NCI-H1105 treated with DMSO at 0.1 percent for 48 hours (cell line): ENCODE data around the gene SLC25A1.
"Not testable (repeated sequence)": the region's sequence is repeated elsewhere in the genome, so short reads cannot be mapped to it uniquely, and the experiment has no call there.

Experiments
- DNase-seq: peaks from one replicate; lab custom pipeline; 2025; lab: John Stamatoyannopoulos, UW

The SLC25A1 gene

DNA sequence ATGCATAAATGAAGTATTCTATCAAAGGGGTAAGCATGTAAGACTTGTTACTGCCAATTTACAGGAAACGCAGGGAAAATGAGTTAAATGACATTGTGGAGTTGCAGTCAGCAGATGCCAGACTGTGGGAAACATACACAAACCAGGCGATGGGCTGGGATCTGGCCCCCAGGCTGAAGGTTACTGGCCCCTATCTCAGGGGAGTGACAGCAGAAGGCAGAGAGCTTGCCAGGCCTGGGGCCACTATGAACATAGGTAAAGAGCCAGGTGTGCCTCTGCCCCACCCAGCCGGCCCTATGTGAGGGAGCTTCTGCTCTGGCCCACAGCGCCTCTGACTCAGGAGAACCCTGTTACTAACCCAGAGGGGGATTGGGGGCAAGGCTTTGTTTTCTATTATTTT is 26.1 kb upstream of the SLC25A1 start:
- no peak for DNase-seq

DNA sequence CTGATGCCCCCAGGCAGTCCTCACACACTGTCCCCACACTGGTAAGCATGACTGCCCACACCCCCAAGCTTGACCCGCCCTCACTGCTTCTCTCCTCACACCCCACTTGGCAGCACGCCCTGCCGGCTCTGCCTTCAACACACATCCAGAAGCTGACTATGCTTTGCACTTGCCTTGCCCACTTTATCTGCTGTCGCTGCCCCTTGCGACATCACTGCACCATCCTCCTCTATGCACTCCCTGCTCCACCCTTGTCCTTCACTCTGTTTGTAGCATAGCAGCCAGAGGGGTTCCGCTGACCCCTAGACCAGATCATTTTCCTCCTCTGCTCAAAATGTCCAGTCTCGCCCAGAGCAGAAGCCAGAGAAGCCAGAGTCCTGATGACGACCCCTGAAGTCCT is 25.3 kb upstream of the SLC25A1 start:
- DNase-seq: no peak

DNA sequence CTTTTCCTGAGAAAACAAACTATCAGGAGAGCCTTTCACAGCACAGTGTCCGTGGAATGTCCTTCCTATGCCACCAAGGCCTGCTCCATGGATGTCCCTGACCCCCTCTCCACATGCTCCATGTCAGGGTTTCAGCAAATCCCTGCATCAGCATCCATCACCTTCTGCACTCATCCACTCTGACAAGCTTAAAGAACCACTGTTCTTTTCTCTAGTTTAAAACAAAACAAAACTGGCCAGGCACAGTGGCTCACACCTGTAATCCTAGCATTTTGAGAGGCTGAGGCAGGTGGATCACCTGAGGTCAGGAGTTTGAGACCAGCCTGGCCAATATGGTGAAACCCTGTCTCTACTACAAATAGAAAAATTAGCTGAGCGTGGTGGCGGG is 24.3 kb upstream of the SLC25A1 start:
- DNase-seq: not testable (repeated sequence)

DNA sequence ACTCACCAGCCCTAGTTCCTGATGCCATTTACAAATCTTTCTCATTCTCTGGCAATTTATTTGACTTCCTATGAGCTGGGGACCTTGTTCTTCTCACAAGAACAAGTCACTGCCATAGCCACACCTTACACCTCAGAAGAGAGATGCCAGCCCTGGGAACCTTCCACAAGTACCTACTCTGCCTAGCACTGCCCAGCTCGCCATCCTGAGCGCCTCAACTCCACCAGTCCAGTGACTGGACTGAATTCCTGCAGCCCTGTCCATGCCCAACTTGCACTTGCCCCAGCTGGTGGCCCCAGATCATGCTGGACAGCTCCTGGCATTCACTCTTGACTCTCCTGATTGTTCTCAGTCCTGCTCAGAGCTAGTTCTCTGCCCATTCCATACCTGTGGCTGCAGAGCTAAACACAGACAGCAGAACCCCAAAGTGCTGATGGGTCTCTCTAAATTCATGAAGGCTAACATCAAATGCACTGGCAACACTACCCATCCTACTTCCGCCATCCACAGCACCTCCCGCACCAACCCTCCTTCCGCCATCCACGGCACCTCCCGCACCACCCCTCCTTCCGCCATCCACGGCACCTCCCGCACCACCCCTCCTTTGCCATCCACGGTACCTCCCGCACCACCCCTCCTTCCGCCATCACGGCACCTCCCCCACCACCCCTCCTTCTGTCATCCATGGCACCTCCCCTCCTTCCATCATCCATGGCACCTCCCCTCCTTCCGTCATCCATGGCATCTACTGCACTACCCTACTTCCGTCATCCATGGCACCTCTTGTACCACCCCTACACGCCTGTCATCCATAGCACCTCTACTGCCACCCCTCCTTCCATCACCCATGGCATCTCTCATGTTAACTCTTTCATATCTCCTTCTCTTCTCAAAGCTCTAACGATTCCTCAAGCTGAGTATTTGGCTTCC is 23.6 kb upstream of the SLC25A1 start:
- no peak for DNase-seq

DNA sequence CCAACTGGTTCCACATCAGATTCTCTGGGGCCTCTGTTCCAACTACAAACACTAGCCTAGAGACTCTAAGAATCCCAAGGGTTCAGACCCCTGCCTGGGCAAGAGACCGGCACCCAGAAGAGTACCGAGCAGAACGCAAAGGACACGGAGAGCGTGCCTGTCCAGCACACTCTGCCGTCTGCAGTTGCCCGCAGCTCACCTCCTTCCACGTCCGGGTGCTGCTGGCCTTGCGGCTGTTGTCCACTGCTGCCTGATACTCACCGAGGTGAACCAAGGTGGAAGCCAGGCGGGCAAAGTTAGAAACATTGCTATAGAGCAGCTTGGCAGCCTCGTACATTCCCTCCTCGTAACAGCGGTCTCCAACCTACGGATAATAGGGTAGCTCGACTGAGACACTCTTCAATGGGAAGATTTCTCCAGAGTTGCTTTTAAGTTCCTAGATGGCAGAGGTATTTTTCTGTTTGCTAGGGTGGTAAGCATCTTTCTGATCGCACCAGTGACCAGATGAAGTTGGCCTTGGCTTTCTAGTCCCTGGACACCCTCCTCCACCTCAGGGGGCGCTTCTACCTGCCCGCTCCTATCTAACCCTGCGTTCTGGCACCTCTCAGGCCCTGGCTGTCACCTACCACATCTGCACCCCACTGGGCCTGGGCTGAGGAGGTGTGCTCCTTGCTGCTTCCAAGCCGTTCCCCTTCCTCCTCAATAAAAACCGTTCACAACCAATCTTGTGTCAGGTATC is 22.8 kb upstream of the SLC25A1 start:
- DNase-seq: no peak

DNA sequence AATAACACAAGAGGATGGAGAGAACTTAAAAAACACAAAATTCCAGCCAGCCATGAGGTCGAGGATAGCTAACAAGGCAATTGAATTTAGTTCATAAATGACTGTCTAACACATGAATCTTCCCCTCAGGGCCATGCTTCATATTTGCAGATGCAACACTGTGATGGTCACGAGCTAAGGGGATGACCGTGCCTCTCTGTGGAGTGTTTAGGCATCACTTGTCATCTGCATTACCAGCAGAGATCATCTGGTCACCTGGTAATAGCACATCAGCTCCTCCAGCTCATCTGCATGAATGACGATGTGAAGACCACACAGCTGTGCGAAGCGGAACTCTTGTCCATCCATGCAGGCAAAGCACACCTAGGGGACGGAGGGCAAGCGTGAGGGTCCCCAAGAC is 20.9 kb upstream of the SLC25A1 start:
- no peak for DNase-seq

DNA sequence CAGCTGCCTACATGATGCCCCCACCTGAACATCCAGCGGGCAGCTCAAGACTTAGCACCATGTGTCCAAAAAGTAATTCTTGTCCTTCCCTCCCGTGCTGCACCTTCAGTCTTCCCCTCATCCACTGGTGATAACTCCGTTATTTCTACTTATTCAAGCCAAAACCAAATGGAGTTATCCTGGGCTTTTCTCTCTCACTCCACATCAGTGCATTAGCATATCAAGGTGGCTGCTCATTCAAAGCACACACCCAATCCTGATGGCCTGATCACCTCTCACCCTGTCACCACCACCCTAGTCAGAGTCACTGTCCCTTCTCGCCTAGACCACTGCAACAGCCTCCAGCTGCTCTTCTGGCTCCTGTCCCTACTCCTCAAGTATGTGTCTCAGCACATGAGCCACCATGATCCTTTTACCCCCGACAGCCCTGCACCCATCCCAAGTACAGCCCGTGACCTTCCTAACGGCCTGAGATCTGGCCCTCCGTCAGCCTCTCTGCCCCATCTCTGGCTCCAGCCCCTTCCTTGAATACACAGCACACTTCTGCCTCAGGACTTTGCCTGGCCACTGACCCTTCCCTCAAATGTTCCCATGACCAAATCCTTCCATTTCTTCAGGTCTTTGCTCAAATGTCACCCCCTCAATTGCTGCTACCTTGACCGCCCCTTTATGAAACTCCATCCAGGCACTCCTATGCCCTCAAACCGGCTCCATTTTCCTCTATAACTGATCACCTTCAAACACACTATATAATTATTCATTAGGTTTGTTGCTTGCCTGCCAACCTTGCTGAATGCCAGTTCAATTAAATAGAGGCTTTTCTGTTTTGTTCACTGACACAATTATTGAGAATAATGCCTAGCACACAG is 19.7 kb upstream of the SLC25A1 start:
- DNase-seq: peak; percentile 42

DNA sequence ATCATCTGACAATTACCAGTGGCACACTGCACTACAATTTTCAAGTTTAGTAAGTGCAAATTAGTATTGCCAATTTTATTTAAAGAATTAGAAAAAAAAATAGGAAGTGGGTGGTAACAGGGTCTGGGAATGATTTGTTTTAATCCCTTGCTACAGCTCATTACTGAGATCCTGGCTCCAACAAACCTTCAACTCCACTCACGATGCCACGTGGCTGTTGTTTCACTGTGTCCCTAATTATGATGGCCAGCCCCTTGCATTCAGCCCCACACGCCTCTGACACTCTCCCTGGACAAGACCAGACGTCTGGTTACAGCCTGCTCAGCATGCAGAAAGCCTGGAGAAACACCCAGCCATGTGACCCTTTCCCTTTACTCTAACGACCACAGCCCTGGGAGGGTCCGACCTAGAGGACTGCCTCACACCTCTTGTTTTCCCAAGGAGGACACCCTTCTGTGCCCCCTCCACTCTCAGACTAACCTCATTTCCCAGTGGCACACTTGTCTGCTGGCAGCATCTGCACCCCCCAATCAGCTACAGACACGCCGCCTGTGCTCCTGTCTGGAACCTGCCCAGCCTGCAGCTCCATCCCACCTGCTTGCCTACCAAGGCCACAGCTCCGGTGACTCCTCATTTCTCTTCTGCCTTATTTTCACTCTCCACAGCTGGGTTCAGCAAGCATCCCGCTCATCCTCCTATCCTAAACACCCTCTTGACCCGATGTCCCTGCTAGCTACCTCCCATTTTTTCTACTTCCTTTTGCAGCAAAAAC is 18.5 kb upstream of the SLC25A1 start:
- DNase-seq: no peak

DNA sequence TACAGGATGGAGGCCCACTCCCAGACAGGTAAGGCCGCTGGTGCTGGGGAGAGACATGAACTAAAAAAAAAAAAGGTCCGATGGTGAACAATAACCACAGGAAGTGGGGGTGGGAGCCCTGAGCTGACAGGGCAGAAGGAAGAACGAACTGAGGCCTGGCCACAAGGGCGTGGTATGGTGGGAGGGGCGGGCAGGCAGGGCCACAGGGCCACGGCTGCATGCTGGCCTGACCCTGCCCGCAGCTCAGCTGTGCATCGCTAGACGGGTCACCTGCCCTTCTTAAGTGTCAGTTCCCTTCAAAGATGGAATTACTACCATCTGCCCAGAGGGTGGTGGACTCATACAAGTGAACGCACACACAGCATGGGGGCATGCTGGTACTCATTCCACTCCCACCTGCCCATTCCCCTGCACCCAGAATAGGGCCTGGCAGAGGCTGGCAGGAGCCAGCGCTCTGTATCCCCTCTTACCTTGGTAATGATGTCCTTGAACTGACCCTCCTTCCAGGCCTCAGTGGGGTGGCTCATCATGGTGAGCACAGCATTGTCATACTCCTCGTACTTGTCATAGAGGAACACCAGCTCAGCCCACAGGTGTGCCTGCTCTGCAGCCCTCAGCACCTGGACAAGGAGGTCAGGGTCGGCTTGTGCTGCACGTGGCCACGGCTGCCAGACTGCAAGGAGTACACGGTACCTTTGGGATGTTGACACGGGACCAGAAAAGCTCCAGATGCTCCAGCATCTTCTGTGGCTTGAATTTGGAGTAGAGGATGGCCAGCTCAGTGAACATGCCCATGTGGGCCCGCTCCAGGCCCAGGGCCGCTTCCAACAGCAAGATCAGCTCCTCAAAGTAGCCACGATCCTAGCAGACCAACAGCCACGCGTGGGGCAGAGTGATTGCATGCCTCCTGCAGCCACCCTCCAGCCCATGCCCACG is 17.5 kb upstream of the SLC25A1 start:
- no peak for DNase-seq

DNA sequence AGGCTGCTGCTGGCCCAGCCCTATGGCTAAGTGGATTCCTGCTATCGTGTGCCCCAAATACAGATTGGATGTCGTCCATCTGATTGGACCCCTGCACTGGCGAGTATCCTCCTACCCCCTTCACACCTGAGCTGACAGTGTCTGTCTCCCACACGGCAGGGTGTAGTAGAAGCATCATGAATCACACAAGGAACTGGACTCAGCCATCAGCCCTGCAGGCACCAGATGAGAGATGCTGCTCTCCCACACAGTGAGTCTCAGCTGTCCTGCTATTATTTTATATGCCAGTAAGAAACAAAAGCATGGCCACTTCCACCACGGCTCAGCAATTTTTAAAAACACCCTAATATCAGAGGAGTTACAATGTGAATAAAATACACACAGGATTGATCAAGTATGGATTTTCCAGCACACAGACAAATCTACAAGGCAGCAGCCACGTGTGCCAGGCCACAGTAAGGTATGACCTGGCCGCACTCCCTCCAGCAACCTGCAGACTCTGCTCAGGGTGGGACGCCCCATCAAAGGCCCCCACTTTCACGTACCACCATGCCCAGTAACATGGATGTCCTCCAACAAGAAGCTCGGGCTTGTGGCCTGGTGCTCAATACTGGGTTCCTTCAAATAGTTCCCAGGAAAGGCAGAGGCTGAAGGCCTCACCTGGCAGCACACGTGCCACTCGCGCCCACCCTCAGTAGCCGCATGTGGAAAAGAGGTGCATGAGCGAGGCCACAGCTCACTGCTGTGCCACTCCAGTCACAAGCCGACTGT is 16.4 kb upstream of the SLC25A1 start:
- DNase-seq: no peak

DNA sequence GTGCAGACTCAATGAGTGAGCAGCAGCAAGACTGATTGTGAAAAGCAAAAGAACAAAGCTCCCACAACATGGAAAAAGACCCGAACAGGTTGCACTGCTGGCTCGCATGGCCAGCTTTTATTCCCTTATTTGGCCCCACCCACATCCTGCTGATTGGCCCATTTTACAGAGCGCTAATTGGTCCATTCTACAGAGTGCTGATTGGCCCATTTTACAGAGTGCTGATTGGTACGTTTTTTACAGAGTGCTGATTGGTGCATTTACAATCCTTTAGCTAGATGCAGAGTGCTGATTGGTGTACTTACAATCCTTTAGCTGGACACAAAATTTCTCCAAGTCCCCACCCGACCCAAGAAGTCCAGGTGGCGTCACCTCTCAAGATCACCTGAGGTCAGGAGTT is 15.3 kb upstream of the SLC25A1 start:
- no peak for DNase-seq

DNA sequence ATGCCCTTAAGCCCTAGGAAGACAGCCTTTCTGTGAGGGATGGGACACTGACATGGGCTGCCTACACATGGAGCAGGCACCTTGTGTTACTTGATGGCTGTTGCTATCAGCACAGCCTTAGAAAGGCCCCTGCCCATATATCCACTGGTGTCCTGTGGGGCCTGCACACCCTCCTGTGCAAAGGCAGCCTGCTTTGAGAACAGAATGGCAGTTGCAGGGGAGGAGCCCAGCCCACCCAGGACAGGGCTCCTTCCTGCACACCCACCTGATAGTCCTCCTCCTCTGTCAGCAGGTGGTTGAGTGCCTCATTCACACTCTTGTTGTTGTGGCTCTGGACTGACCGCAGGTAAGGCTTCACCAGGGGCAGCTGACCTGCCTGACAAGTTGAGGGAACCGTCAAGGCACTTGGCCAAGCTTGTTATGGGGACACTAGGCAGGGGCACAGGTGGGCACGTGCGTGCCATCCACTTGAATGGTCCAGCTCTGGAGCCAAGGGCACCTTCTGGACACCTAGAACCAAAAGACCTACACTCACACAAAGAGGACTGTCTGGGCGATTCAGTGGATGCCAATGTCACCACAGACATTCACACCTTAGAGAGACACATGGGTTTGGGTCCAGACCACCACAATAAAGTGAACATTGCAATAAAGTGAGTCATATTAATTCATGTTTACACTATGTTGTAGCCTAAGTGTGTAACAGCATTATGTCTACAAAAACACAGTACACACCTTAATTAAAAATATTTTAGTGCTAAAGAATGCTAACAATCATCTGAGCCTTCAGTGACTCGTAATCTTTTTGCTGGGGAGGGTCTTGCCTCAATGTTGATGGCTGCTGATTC is 9.4 kb upstream of the SLC25A1 start:
- DNase-seq: no peak

DNA sequence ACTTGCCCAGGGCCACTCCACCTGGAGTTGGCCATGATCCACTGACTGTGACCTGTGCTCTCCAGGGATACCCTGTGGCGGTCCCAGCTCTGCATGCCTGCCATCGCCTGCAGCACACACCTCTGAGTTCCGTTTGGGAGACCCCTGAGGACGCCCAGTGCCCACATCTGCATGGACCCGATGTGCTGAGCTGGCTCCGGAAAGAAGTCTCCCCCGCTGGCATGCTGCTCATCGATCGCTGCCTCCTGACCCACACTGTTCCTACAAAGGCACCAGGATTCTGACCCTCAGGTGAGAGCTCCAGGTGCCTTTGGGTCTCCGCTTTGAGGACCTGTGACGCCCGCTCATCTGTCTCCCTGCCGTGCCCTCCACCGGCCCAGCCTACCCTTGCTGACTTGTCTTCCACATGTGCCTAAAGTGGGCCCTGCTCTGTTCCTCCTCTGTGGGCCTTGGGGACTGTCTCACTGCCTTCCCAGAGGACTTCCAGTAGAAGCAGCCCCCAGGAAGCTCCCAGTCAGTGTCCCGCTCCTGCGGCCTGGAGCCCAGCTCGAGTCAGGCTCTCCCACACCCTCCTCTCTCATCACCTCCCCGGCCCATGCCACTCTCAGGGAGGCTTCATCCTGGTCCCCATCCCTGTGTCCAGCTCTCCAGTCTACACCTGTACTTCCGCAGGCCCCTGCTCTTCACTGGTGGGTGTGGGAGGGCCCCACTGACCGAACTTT is 5.9 kb upstream of the SLC25A1 start:
- DNase-seq: no peak

DNA sequence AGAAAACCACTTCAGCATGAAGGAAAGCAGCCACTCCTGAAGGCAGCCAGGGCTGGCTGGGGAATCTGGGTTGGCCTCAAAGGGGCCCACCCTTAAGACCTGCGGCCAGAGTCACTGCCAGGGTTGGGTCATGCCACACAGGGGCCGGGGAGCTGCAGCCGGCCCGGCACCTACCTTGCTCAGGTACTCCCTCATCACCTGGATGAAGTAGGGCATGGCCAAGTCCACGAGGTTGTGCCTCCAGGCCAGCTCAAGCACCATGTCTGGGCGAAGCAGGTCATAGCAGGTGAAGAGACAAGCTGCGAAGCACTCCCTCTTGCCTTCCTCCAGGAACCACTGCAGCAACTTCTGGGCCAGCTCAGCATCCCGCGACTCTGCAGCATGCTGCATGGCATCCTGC is 4.7 kb upstream of the SLC25A1 start:
- no peak for DNase-seq

DNA sequence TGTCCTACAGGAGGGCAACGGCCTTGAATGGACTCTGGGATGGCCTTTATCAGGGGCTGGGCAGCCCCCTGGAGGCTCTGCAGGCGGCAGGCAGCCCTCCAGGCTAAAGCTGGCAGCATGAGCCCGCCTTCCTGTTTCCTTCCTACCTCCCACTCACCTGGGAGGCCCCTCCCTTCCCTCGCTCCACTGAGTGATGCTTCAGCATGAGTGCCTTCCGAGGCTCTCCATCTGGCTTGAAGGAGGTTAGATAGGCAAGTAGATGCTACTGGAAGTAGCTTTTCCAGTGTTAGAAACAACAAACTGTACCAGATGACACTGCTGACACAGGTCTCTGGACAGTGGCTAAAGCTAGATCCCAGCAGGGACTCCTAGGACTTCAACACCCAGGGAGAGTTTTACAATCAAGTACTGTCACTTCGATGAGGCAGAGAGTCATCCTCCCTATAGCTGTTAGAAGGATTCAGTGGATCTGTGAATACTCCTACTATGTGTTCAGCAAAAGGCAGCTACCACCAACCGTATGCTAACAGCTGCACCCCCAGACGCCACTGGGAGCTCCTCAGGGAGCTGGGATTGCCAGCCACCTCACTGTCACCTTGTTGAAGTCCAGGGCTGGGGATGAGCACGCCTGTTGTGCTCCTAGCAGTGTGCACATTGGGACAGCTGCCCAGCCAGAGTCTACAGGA is 4.1 kb upstream of the SLC25A1 start:
- no peak for DNase-seq

DNA sequence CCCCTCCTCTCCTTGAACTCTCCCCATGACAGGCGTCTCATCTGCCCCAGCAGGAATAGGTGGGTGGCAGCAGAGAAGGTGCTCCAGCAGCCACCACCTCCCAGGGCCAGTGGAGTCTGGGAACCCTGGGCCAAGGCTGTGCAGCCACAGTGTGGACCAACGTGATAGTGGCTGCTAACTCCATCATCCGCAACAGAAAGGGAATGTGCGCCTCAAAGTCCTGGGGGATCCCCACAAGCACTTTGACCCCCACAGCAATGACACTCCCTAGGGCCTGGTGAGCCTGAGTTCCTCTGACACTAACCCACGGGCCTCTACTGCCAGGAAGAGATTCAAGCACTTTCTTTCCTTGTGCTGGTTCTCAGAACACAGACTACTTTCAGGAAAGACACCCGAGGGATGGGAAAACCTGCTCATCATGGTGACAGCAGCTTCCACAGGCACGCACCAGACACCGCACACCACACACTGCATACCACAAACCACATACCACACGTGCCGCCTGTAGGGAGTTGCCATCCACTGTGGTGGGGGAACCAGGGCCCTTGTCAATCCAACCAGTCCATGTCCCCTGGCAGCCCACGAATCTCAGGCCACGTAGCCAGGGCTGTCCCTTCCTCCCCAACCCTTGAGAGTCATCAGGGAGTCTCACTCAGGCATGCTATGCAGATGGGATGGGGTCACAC is 3.4 kb upstream of the SLC25A1 start:
- no peak for DNase-seq
